AG10803 (cell line): Measurements from ENCODE around the gene IL11.
A peak's percentile ranks its signal among the peaks of the same experiment; 100 is the strongest.
"Not testable (repeated sequence)": the region's sequence is repeated elsewhere in the genome, so short reads cannot be mapped to it uniquely, and the experiment has no call there.

ENCODE experiments used
- DNase-seq: peaks from one replicate; pipeline ENCODE4 v3.0.0; 2010; ENCODE audit warnings: low read depth
- H3K4me3 ChIP-seq: 2 replicates; pipeline ENCODE4 v1.5.1; 2011; ENCODE audit warnings: mild to moderate bottlenecking, low read length, control low read depth
- CTCF ChIP-seq: conservative IDR thresholded peaks from 2 replicates; pipeline ENCODE4 v1.5.1; 2011; ENCODE audit warnings: mild to moderate bottlenecking, low read length, control low read depth, inconsistent platforms

IL11 gene

GRCh38 chr19:55341171-55341588 lies 29.1 kb downstream of the IL11 start:
- no peak for TF ChIP-seq CTCF
- H3K4me3 ChIP-seq: peak overlapping the region; percentile 81
- peak; percentile 53 for DNase-seq

GRCh38 chr19:55340784-55341147 lies 29.5 kb downstream of the IL11 start:
- no peak for DNase-seq

DNA sequence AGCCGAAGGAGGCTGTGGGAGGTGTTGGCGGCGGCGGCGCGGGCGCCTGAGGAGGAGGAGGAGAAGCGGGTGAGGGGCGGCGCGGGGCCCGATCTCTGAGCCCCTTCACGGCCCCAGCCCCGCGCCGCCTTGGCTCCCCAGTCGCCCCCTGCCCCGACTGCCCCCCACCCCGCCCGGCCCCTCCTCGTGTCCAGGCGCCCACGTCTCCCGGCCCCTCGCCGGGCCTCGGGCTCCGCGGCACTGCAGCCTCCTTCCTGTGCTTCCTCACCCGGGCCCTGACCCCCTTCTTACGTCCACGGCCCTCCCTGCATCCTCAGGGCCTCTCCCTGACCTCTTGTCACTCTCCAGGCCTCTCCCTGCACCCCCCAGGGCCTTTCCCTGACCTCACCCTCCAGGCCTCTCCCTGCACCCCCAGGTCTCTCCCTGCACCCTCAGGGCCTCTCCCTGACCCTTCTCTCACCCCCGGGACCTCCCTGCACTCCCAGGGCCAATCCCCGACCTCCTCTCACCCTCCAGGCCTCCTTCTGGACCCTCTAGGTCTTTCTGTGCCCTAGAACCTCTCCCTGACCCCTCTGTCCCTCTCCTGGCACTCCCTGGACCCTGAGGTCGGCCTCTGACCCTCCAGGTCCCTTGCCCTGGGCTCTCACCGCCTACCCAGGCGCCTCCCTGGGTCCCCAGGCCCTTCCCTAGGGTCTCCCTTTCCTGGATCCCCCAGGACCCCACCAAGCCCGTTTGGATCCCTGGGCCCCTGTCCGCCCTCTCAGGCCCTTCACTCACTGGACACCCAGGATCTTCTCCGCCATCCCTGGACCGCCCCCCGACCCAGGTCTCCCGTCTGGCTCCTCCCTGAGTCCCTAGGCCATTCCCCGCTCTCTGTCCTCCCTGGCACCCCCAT lies 30.1 kb downstream of the IL11 start:
- H3K4me3 ChIP-seq: peak overlapping the region; percentile 81
- no peak for TF ChIP-seq CTCF
- DNase-seq: no peak

More at GRCh38 chr19:55340784-55341147, 29.5 kb downstream of the IL11 start:
- no peak; the same call in 1 of the 2 replicates for TF ChIP-seq CTCF
- peak overlapping the region; percentile 81 for H3K4me3 ChIP-seq

GRCh38 chr19:55339105-55339888 lies 31.0 kb downstream of the IL11 start, which contains the start of gene KMT5C:
Gene KMT5C (plus strand): TSS chr19:55339876. CDS start chr19:55341937, 2,061 bp downstream.
- TF ChIP-seq CTCF: peak; percentile 43
- H3K4me3 ChIP-seq: peak within 1 kb of the TSS; percentile 81
- peak; percentile 100 for DNase-seq

DNA sequence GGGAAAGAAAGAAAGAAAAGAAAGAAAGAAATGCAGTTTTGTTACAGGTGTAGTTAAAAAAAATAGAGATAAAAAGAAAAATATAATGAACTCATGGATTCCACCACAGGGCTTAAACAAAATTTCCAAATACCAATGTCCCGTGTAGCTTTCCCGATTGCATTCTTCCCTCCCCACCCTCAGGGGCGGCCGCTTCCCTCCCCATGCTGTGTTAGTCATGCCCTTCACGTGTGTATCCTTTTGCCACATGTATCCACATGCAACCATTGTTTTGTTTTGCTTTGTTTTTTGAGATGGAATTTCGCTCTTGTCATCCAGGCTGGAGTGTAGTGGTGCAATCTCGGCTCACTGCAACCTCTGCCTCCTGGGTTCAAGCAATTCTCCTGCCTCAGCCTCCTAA lies 34.2 kb downstream of the IL11 start:
- TF ChIP-seq CTCF: no peak
- peak; percentile 85 for DNase-seq
- H3K4me3 ChIP-seq: no peak overlapping the region

- H3K4me3 ChIP-seq: no peak overlapping the region
- DNase-seq: no peak
- no peak for TF ChIP-seq CTCF
Measured at GRCh38 chr19:55333870-55334269, 36.4 kb downstream of the IL11 start.

- H3K4me3 ChIP-seq: not testable (repeated sequence)
- peak; percentile 63 for DNase-seq
Measured at GRCh38 chr19:55329791-55330190, 40.5 kb downstream of the IL11 start.

GRCh38 chr19:55328774-55329318 lies 41.4 kb downstream of the IL11 start:
- H3K4me3 ChIP-seq, DNase-seq: not testable (repeated sequence)
